ENCODE measurements around the gene FER1L5. TPM values are rescaled to one million over a fixed set of nuclear protein-coding genes. Genes with fewer than 3 reads are reported as not detected.

FER1L5 gene
- total and polyA plus RNA-seq, 2 donors (not counting 1 experiment from before 2014, with no cell fraction given), result not detected

Other genes starting within 250 kb of the FER1L5 start
- not detected in 2 replicates for gene NEURL3, start 137.4 kb upstream of the FER1L5 start, total RNA-seq
- gene NEURL3, start 137.4 kb upstream of the FER1L5 start, polyA plus RNA-seq, result not detected in 2 replicates
- gene ARID5A, start 106.0 kb upstream of the FER1L5 start, total RNA-seq, result 93.0 and 100 TPM in 2 replicates
- gene ARID5A, start 106.0 kb upstream of the FER1L5 start, polyA plus RNA-seq, result 35.5 and 62.3 TPM in 2 replicates
- 55.4 and 56.9 TPM in 2 replicates for gene KANSL3, start 4.5 kb upstream of the FER1L5 start, total RNA-seq
- gene KANSL3, start 4.5 kb upstream of the FER1L5 start, polyA plus RNA-seq, result 22.2 and 24.3 TPM in 2 replicates
- 10.7 TPM in 2 replicates for gene LMAN2L, start 97.3 kb downstream of the FER1L5 start, total RNA-seq
- 5.6 and 5.7 TPM in 2 replicates for gene LMAN2L, start 97.3 kb downstream of the FER1L5 start, polyA plus RNA-seq
- gene CNNM4, start 118.1 kb downstream of the FER1L5 start, total RNA-seq, result 24.0 and 25.6 TPM in 2 replicates
- gene CNNM4, start 118.1 kb downstream of the FER1L5 start, polyA plus RNA-seq, result 13.0 and 15.1 TPM in 2 replicates
- 52.1 and 54.7 TPM in 2 replicates for gene CNNM3, start 173.5 kb downstream of the FER1L5 start, total RNA-seq
- 23.8 and 28.8 TPM in 2 replicates for gene CNNM3, start 173.5 kb downstream of the FER1L5 start, polyA plus RNA-seq
- 9.8 and 11.3 TPM in 2 replicates for gene ANKRD23, start 201.3 kb downstream of the FER1L5 start, total RNA-seq
- 7.3 and 8.8 TPM in 2 replicates for gene ANKRD23, start 201.3 kb downstream of the FER1L5 start, polyA plus RNA-seq
- 14.8 and 16.8 TPM in 2 replicates for gene ANKRD39, start 215.3 kb downstream of the FER1L5 start, total RNA-seq
- gene ANKRD39, start 215.3 kb downstream of the FER1L5 start, polyA plus RNA-seq, result 12.8 and 19.3 TPM in 2 replicates
- gene SEMA4C, start 227.3 kb downstream of the FER1L5 start, total RNA-seq, result 0.68 and 0.94 TPM in 2 replicates
- gene SEMA4C, start 227.3 kb downstream of the FER1L5 start, polyA plus RNA-seq, result 0.28 and 3.2 TPM in 2 replicates